Karpas-422 (cell line): ENCODE measurements around the gene ABO. TPM values are rescaled to one million over a fixed set of nuclear protein-coding genes. Genes with fewer than 3 reads are reported as not detected.

Source experiments
- DNase-seq: peaks from one replicate; pipeline ENCODE4 v3.0.0-alpha.2; 2015
- H2AFZ ChIP-seq: fragments of 200-600 bp; sonication (generic); 2 replicates; pipeline ENCODE4 v1.6.1; 2014; ENCODE audit warnings: antibody characterized with exemption, low read length, mixed read lengths
- H3K27ac ChIP-seq: fragments of 200-600 bp; sonication (generic); 2 replicates; pipeline ENCODE4 v1.5.1; 2014; ENCODE audit warnings: mild to moderate bottlenecking, low read length, moderate library complexity
- H3K27me3 ChIP-seq: fragments of 200-600 bp; sonication (generic); 2 replicates; pipeline ENCODE4 v1.6.1; 2014; ENCODE audit warnings: low read length, mixed read lengths
- H3K36me3 ChIP-seq: fragments of 200-600 bp; sonication (generic); 2 replicates; pipeline ENCODE4 v1.6.1; 2014; ENCODE audit warnings: low read length, mixed read lengths; ENCODE audit not compliant: insufficient read depth
- H3K4me1 ChIP-seq: fragments of 200-600 bp; sonication (generic); 2 replicates; pipeline ENCODE4 v1.6.1; 2014; ENCODE audit warnings: mild to moderate bottlenecking, low read length, mixed read lengths
- H3K4me2 ChIP-seq: fragments of 200-600 bp; sonication (generic); 2 replicates; pipeline ENCODE4 v1.6.1; 2014; ENCODE audit warnings: low read length, low read depth, mild to moderate bottlenecking; ENCODE audit not compliant: poor library complexity, severe bottlenecking
- H3K4me3 ChIP-seq: fragments of 200-600 bp; sonication (generic); 2 replicates; pipeline ENCODE4 v1.5.1; 2014; ENCODE audit warnings: mild to moderate bottlenecking, antibody characterized with exemption, low read length, mixed read lengths
- H3K79me2 ChIP-seq: fragments of 200-600 bp; sonication (generic); 2 replicates; pipeline ENCODE4 v1.6.1; 2014; ENCODE audit warnings: mild to moderate bottlenecking, low read length, mixed read lengths
- H3K9ac ChIP-seq: fragments of 200-600 bp; sonication (generic); 2 replicates; pipeline ENCODE4 v1.6.0; 2014; ENCODE audit warnings: low read length
- H3K9me2 ChIP-seq: fragments of 200-600 bp; sonication (generic), shearing (Covaris generic); replicated peaks from 2 replicates; pipeline ENCODE4 v1.6.0; 2014; ENCODE audit warnings: mild to moderate bottlenecking, low read length, moderate library complexity; ENCODE audit not compliant: insufficient read depth
- H3K9me3 ChIP-seq: fragments of 300-700, 200-600 bp; sonication (generic); 2 replicates; pipeline ENCODE4 v1.6.1; 2014; ENCODE audit warnings: low read length, mixed read lengths
- H4K20me1 ChIP-seq: fragments of 200-600 bp; sonication (generic); 2 replicates; pipeline ENCODE4 v1.6.1; 2014; ENCODE audit warnings: mild to moderate bottlenecking, antibody characterized with exemption, low read length, low read depth; ENCODE audit not compliant: insufficient read depth
- total RNA-seq: library from RNA; depleted of rRNA; stranded (reverse); fragments of >200 nt; shearing (Covaris generic); gene quantifications from 2 replicates; pipeline ENCODE4 v1.2.3, GENCODE V29; 2014; ENCODE audit warnings: low replicate concordance

The ABO gene
- total RNA-seq, 1 experiment from 2014 or later: not detected

DNA sequence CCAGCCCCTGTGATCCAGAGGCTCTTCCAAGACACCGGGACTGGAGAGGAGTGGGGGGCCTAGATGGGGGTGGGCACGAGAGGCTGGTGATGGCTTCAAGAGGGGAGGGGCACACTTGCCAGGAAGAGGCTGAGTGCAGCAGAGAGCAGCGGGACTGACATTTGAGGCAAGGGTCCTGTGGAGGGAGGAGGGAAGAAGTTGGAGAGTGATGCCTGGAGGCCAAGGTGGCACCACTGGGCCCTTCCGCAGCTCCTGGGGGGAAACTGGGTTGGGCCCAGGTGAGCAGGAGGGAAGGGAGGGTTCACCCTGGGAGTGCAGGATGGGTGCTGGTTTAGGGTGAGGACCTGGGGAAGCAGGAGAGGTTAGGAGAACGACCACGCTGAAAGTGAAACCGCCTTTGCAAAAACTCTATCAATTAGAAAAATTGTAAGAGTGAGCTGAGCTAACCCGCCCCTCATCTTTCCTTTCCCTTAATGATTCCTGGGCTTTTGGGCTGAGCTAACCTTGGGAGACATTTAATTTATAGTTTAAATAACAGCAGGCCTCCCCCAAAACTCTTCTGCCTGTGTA lies 26.2 kb downstream of the ABO start:
- Histone ChIP-seq H2AFZ (no peak overlapping the region), H3K4me3 (no peak overlapping the region), H3K9me3 (no peaks in the 10 kb centered on the region), H3K27me3 (peaks cover 2% of the 10 kb centered on the region; the same call in 1 of the 2 replicates), H4K20me1 (no peaks in the 10 kb centered on the region), H3K9ac (no peak overlapping the region), H3K4me2 (no peak overlapping the region), H3K27ac (no peak overlapping the region), H3K79me2 (no peaks in the 10 kb centered on the region), H3K4me1 (no peaks in the 10 kb centered on the region), H3K36me3 (no peaks in the 10 kb centered on the region), H3K9me2 (no peaks in the 10 kb centered on the region)
- DNase-seq: no peak

DNA sequence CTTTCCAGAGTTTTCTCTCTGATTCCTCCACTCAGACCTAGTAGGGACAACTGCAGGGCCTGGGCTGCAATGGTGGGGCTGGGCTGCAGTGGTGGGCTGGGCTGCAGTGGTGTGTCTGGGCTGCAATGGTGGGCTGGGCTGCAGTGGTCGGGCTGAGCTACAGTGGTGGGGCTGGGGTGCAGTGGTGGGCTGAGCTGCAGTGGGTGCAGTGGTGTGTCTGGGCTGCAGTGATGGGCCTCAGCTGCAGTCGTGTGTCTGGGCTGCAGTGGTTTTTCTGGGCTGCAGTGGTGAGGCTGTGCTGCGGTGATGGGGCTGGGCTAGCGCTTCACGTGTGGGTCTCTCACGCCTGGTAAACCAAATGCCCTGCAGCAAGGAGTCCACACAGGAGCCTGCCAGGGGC lies 27.4 kb downstream of the ABO start:
- H3K79me2 ChIP-seq: no peaks in the 10 kb centered on the region
- no peaks in the 10 kb centered on the region for H4K20me1 ChIP-seq
- no peak for DNase-seq
- no peak overlapping the region for H3K27ac ChIP-seq
- no peaks in the 10 kb centered on the region for H3K4me1 ChIP-seq
- H2AFZ ChIP-seq: no peak overlapping the region
- H3K9me2 ChIP-seq: no peaks in the 10 kb centered on the region
- peaks cover 2% of the 10 kb centered on the region; the same call in 1 of the 2 replicates for H3K27me3 ChIP-seq
- H3K4me2 ChIP-seq: no peak overlapping the region
- no peaks in the 10 kb centered on the region for H3K9me3 ChIP-seq
- no peak overlapping the region for H3K4me3 ChIP-seq
- no peaks in the 10 kb centered on the region for H3K36me3 ChIP-seq
- H3K9ac ChIP-seq: no peak overlapping the region

DNA sequence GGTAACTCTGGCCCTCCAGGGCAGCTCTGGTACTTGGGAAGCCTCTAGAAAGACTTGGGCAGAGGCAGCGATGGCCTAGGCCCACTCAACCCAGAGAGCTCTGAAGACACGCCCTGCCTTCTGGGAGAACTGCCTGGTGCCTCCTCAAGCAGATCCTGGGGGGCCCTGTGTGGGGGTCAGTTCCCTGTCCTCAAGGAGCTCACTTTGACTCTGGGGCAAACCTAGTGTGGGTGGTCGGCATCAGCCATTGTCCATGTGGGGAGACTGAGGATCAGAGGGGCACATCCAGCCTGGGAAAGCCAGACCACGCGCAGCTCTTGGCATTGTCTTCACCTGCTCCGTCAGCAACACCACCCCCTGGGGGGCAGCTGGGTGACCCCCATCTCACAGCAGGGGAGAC lies 28.0 kb downstream of the ABO start:
- H3K27me3 ChIP-seq: peaks cover 2% of the 10 kb centered on the region; the same call in 1 of the 2 replicates
- no peaks in the 10 kb centered on the region for H3K36me3 ChIP-seq
- no peak overlapping the region for H3K4me3 ChIP-seq
- DNase-seq: no peak
- H3K4me1 ChIP-seq: no peaks in the 10 kb centered on the region
- H3K4me2 ChIP-seq: no peak overlapping the region
- no peak overlapping the region for H2AFZ ChIP-seq
- H4K20me1 ChIP-seq: no peaks in the 10 kb centered on the region
- H3K27ac ChIP-seq: no peak overlapping the region
- no peak overlapping the region for H3K9ac ChIP-seq
- H3K9me3 ChIP-seq: no peaks in the 10 kb centered on the region
- no peaks in the 10 kb centered on the region for H3K79me2 ChIP-seq
- H3K9me2 ChIP-seq: no peaks in the 10 kb centered on the region

DNA sequence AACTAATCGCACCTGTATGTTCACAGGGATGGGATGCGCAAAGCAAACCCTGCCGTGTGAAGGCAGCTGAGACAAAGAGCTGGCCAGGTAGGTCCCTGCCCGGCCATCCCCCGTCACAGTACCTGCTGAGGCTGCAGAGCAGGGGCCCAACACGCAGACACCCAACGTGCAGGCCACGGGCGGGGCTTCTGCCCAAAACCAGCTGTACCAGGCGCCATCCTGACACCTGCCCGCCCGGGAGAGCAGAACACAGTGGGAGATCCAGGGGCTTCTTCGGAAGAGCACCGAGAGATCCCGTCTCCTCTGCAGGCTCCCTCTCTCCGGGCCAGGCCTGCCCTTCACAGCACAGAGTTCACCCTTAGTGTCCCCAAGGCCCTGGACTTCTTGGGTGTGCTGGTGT lies 28.4 kb downstream of the ABO start:
- Histone ChIP-seq H3K36me3 (no peaks in the 10 kb centered on the region), H4K20me1 (no peaks in the 10 kb centered on the region), H3K27me3 (peaks cover 2% of the 10 kb centered on the region; the same call in 1 of the 2 replicates), H2AFZ (no peak overlapping the region), H3K4me3 (no peak overlapping the region), H3K79me2 (no peaks in the 10 kb centered on the region), H3K9me3 (no peaks in the 10 kb centered on the region), H3K9me2 (no peaks in the 10 kb centered on the region), H3K4me1 (no peaks in the 10 kb centered on the region), H3K9ac (no peak overlapping the region), H3K4me2 (no peak overlapping the region), H3K27ac (no peak overlapping the region)
- no peak for DNase-seq

DNA sequence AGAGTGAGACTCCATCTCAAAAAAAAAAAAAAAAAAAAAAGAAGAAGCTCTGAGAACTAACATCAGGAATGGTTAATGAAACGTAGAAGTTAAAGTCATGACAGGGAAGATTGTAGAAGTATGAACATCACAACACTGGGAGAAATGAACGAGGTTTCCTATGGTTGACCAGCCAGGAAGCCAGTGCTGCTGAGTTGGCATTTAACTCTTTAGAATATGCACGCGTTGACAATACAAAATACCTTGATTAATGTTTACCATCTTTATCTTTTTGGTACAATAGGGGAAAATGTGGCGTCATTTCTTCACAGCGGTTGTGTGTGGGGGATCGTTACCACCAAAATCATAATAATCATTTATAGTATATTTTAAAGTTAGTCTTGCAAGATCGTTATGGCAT lies 32.0 kb downstream of the ABO start:
- Histone ChIP-seq H3K9me3 (no peaks in the 10 kb centered on the region), H3K27ac (no peak overlapping the region), H3K4me3 (no peak overlapping the region), H4K20me1 (no peaks in the 10 kb centered on the region), H3K9ac (no peak overlapping the region), H3K79me2 (no peaks in the 10 kb centered on the region), H3K27me3 (no peaks in the 10 kb centered on the region), H3K36me3 (no peaks in the 10 kb centered on the region), H3K4me1 (peaks cover 6% of the 10 kb centered on the region), H3K4me2 (no peak overlapping the region), H2AFZ (no peak overlapping the region), H3K9me2 (no peaks in the 10 kb centered on the region)
- no peak for DNase-seq

DNA sequence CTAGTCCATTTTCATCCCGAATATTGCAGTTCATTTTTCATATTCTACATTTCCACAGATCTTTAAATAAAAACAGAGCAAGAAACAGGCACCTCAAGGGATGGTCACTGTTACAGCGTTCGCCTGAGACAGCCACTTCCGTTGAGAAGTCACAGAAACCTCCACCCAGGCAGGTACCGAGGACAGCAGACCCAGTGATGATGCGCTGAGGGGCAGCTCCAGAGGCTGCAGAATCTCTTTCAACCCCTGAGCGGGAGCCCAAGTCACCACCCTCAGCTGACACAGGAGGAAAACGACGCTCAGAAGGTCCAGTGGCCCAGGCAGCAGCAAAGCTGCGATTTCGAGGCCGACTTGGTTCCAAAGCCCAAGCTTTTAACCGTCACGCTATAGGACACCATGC lies 32.8 kb downstream of the ABO start:
- Histone ChIP-seq H4K20me1 (no peaks in the 10 kb centered on the region), H3K9me2 (no peaks in the 10 kb centered on the region), H3K4me2 (no peak overlapping the region), H3K9ac (no peak overlapping the region), H3K27ac (no peak overlapping the region), H3K27me3 (no peaks in the 10 kb centered on the region), H3K4me3 (no peak overlapping the region), H3K36me3 (no peaks in the 10 kb centered on the region), H3K4me1 (peaks cover 6% of the 10 kb centered on the region), H3K9me3 (no peaks in the 10 kb centered on the region), H3K79me2 (no peaks in the 10 kb centered on the region), H2AFZ (no peak overlapping the region)
- DNase-seq: no peak

DNA sequence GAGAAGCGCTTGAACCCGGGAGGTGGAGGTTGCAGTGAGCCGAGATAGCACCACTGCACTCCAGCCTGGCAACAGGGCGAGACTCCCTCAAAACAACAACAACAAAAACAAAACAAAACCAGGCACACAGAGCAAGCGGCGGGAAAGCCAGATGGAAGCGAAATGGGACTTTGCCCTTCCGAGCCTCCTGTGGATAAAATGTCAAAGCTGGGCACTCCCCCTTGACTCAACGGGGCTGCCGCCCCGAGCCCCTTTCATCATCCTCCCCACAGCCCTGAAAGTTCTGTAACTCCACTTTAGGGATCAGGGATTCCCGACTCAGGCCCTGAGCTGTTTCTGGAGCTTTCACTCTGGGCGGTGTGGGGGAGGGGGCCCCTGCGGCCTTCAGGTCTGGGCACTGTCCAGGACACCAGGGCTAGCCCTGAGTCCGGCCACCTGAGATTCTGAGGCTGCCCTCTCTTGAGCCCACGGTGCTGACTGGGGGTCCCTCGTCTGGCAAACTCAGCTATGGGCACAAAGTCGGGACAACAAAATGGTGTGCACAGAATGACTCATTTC lies 35.4 kb downstream of the ABO start:
- Histone ChIP-seq H3K4me1 (peaks cover 6% of the 10 kb centered on the region), H3K36me3 (no peaks in the 10 kb centered on the region), H3K79me2 (no peaks in the 10 kb centered on the region), H3K4me2 (no peak overlapping the region), H3K9me3 (no peaks in the 10 kb centered on the region), H3K27ac (no peak overlapping the region), H2AFZ (no peak overlapping the region), H3K4me3 (no peak overlapping the region), H3K9ac (no peak overlapping the region), H4K20me1 (no peaks in the 10 kb centered on the region), H3K9me2 (no peaks in the 10 kb centered on the region), H3K27me3 (no peaks in the 10 kb centered on the region)
- DNase-seq: no peak

DNA sequence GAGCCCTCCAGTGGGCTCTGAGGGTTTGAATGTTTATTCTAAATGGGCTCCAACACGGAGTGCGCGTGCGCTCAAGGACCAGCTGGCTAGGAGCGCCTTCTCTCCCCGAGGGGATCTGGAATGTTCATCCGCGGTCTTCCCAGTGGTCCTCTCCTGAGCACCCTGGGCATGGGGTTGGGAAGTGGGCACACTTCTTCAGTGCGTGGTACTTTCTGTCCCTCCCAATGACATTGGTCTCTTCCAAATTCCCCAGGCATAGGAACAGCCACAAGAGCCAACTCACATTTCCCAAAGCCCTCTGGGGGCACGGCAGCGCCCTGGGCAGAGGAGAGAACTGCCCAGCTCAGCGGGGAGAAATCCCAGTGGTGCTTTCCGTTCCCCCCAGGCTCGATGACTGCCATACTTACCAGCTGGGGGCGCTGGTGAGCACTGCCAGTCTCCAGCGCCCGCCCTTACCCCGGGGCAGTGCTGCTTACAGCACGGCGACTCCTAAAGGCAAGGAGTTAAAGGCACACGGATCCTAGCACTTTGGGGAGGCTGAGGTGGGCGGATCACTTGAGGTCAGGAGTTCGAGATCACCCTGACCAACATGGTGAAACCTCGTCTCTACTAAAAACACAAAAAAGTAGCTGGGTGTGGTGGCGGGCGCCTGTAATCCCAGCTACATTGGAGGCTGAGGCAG lies 36.0 kb downstream of the ABO start:
- no peaks in the 10 kb centered on the region for H3K36me3 ChIP-seq
- H3K9me2 ChIP-seq: no peaks in the 10 kb centered on the region
- no peaks in the 10 kb centered on the region for H3K27me3 ChIP-seq
- peak overlapping the region; percentile 35; the same call in 1 of the 2 replicates for H3K4me3 ChIP-seq
- H3K9ac ChIP-seq: no peak overlapping the region
- H4K20me1 ChIP-seq: no peaks in the 10 kb centered on the region
- H3K79me2 ChIP-seq: no peaks in the 10 kb centered on the region
- no peaks in the 10 kb centered on the region for H3K9me3 ChIP-seq
- peak overlapping the region; percentile 46 for H3K4me2 ChIP-seq
- DNase-seq: peak; percentile 88
- H2AFZ ChIP-seq: 0 out of 2 replicates have a peak overlapping the region, but pooled peaks have one; percentile 41
- no peak overlapping the region for H3K27ac ChIP-seq
- peaks cover 6% of the 10 kb centered on the region for H3K4me1 ChIP-seq
